CD14-positive monocyte (primary cell): ENCODE results near the gene SGPL1. TPM values are rescaled to one million over a fixed set of nuclear protein-coding genes. Genes with fewer than 3 reads are reported as not detected.

Experiments
- DNase-seq, 3 donors: peaks; one replicate each; pipeline ENCODE4 v3.0.0-alpha.2; 2011 to 2022
- H2AFZ ChIP-seq: 2 replicates; pipeline ENCODE4 v1.6.0; 2012; ENCODE audit warnings: mild to moderate bottlenecking, low read depth, low read length, inconsistent platforms; ENCODE audit not compliant: insufficient read depth, poor library complexity, severe bottlenecking
- H3K27ac ChIP-seq, 2 donors: 1 replicate in 1 of 2; 2 replicates in 1 of 2; pipeline ENCODE4 v1.5.1; 2012 to 2013; ENCODE audit warnings: low read length in 2 of 2, control low read depth in 1 of 2, inconsistent platforms in 1 of 2, low read depth in 1 of 2, mild to moderate bottlenecking in 1 of 2
- H3K27me3 ChIP-seq, 2 donors: one replicate each; pipeline versions ENCODE4 v1.6.0 to v1.6.1; 2011 to 2013; ENCODE audit warnings: low read length in 2 of 2; ENCODE audit not compliant: control insufficient read depth in 2 of 2, insufficient read depth in 2 of 2
- H3K36me3 ChIP-seq, 2 donors: replicated peaks in 1 of 2; 1 replicate in 1 of 2; 2 replicates in 1 of 2; pipeline versions ENCODE4 v1.5.1 to v1.6.1; 2012 to 2013; ENCODE audit warnings: low read length in 2 of 2, control low read depth in 1 of 2, inconsistent platforms in 1 of 2, mild to moderate bottlenecking in 1 of 2; ENCODE audit not compliant: insufficient read depth in 2 of 2, control insufficient read depth in 1 of 2
- H3K4me1 ChIP-seq, 2 donors: 1 replicate in 1 of 2; 2 replicates in 1 of 2; pipeline versions ENCODE4 v1.5.1 to v1.6.1; 2012 to 2013; ENCODE audit warnings: low read length in 2 of 2, control low read depth in 1 of 2, inconsistent platforms in 1 of 2, mild to moderate bottlenecking in 1 of 2, moderate library complexity in 1 of 2; ENCODE audit not compliant: insufficient read depth in 2 of 2, control insufficient read depth in 1 of 2
- H3K4me2 ChIP-seq: replicated peaks from 2 replicates; pipeline ENCODE3; 2012; ENCODE audit warnings: low read length, moderate library complexity, mild to moderate bottlenecking; ENCODE audit not compliant: poor library complexity, severe bottlenecking; ENCODE audit errors: extremely low read depth
- H3K4me3 ChIP-seq, 3 experiments: fragments of 200-600 bp in 1 of 3; sonication (generic) in 1 of 3; replicated peaks in 1 of 3; 1 replicate in 2 of 3; 2 replicates in 1 of 3; pipeline ENCODE4 v1.5.1; 2011 to 2013; ENCODE audit warnings: low read length in 3 of 3, mild to moderate bottlenecking in 3 of 3, control low read depth in 2 of 3, low read depth in 2 of 3, inconsistent platforms in 1 of 3, moderate library complexity in 1 of 3
- H3K79me2 ChIP-seq: 2 replicates; pipeline ENCODE4 v1.6.0; 2012; ENCODE audit warnings: mild to moderate bottlenecking, control low read depth, inconsistent platforms, low read length, moderate library complexity; ENCODE audit not compliant: insufficient read depth
- H3K9ac ChIP-seq: 2 replicates; pipeline ENCODE4 v1.6.0; 2017; ENCODE audit warnings: low read length, mild to moderate bottlenecking; ENCODE audit not compliant: insufficient read depth, poor library complexity, severe bottlenecking
- H3K9me3 ChIP-seq, 2 donors: replicated peaks in 1 of 2; 1 replicate in 1 of 2; 2 replicates in 1 of 2; pipeline versions ENCODE4 v1.5.1 to v1.6.1; 2012 to 2013; ENCODE audit warnings: low read length in 2 of 2, control low read depth in 1 of 2; ENCODE audit not compliant: control insufficient read depth in 1 of 2, insufficient read depth in 1 of 2
- H4K20me1 ChIP-seq: 2 replicates; pipeline ENCODE4 v1.6.0; 2012; ENCODE audit warnings: mild to moderate bottlenecking, low read length, control low read depth, moderate library complexity; ENCODE audit not compliant: insufficient read depth
- H3K27ac Mint-ChIP-seq, 7 donors: one replicate each; pipeline ENCODE4 v1.8.0; 2020; ENCODE audit warnings: mild to moderate bottlenecking in 7 of 7, mixed read lengths in 7 of 7, moderate library complexity in 6 of 7, inconsistent platforms in 2 of 7
- H3K27me3 Mint-ChIP-seq, 3 donors: one replicate each; pipeline ENCODE4 v1.8.0; 2021 to 2022; ENCODE audit warnings: low read depth in 3 of 3, mild to moderate bottlenecking in 3 of 3, mixed read lengths in 3 of 3, moderate library complexity in 3 of 3, inconsistent platforms in 1 of 3
- H3K36me3 Mint-ChIP-seq, 2 donors: one replicate each; pipeline ENCODE4 v1.8.0; 2020; ENCODE audit warnings: mixed read lengths in 2 of 2, inconsistent platforms in 1 of 2, mild to moderate bottlenecking in 1 of 2
- H3K4me1 Mint-ChIP-seq: one replicate; pipeline ENCODE4 v1.8.0; 2020; ENCODE audit warnings: mild to moderate bottlenecking, mixed read lengths
- H3K4me3 Mint-ChIP-seq, 2 donors: one replicate each; pipeline ENCODE4 v1.8.0; 2020; ENCODE audit warnings: mild to moderate bottlenecking in 2 of 2, mixed read lengths in 2 of 2, moderate library complexity in 1 of 2
- H3K9me3 Mint-ChIP-seq, 7 donors: one replicate each; pipeline ENCODE4 v1.8.0; 2020 to 2022; ENCODE audit warnings: mixed read lengths in 7 of 7, mild to moderate bottlenecking in 6 of 7, moderate library complexity in 6 of 7, inconsistent platforms in 2 of 7
- WGBS: methylation state at CpG from one replicate; pipeline ENCODE4 v1.1.5; 2013; ENCODE audit warnings: missing lambda C conversion rate; ENCODE audit not compliant: insufficient coverage; 5-methylcytosine and 5-hydroxymethylcytosine counted together
- intact Hi-C, 2 donors: fragments of 100-400 bp; cut with micrococcal nuclease; formaldehyde crosslinking; loops; one replicate each; pipeline versions ENCODE4 v1.15.0 to v1.15.1; 2023
- polyA plus RNA-seq, 3 donors: library from polyadenylated mRNA; depleted of rRNA in 1 of 3; unstranded in 2 of 3; stranded (reverse) in 1 of 3; fragments of 300-500 nt in 2 of 3; fragments of >200 nt in 1 of 3; fragmentation: Illumina TruSeq in 2 of 3; gene quantifications; 1 replicate in 2 of 3; 2 replicates in 1 of 3; pipeline ENCODE4 v1.2.3, GENCODE V29; 2012 to 2021
- TF ChIP-seq, protein P1 (sequence below): fragments of 200-600 bp; IDR thresholded peaks from one replicate; pipeline ENCODE4 v1.8.0; 2022; ENCODE audit warnings: antibody characterized with exemption, mild to moderate bottlenecking

The SGPL1 gene
- polyA plus RNA-seq, 3 donors, result 16.6 to 26.8 (median 26.1) TPM

GRCh38 chr10:70836319-70836718 is 20.6 kb downstream of the SGPL1 start:
- intact Hi-C loops, result no loop called here
- DNase-seq, result no peak
- H3K9ac ChIP-seq, result no peak overlapping the region
- TF ChIP-seq, protein P1, sequence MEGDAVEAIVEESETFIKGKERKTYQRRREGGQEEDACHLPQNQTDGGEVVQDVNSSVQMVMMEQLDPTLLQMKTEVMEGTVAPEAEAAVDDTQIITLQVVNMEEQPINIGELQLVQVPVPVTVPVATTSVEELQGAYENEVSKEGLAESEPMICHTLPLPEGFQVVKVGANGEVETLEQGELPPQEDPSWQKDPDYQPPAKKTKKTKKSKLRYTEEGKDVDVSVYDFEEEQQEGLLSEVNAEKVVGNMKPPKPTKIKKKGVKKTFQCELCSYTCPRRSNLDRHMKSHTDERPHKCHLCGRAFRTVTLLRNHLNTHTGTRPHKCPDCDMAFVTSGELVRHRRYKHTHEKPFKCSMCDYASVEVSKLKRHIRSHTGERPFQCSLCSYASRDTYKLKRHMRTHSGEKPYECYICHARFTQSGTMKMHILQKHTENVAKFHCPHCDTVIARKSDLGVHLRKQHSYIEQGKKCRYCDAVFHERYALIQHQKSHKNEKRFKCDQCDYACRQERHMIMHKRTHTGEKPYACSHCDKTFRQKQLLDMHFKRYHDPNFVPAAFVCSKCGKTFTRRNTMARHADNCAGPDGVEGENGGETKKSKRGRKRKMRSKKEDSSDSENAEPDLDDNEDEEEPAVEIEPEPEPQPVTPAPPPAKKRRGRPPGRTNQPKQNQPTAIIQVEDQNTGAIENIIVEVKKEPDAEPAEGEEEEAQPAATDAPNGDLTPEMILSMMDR, result no peak
- peaks cover 15% of the 10 kb centered on the region for H3K79me2 ChIP-seq
- H3K9me3 ChIP-seq, result peaks cover 7 to 8% of the 10 kb centered on the region in 2 donors
- no peaks in the 10 kb centered on the region for H3K27me3 Mint-ChIP-seq
- H3K27ac ChIP-seq, result no peak overlapping the region
- H3K4me1 ChIP-seq, result peaks cover 37 to 46% of the 10 kb centered on the region in 2 donors
- no peak overlapping the region for H3K4me3 ChIP-seq
- H3K4me3 Mint-ChIP-seq, result no peak overlapping the region
- H3K27me3 ChIP-seq, result no peaks in the 10 kb centered on the region
- WGBS, result 100% methylated on average over 1 of the region's 2 CpGs
- no peak overlapping the region for H3K4me2 ChIP-seq
- H3K9me3 Mint-ChIP-seq, result peaks cover 6 to 12% (median 9%) of the 10 kb centered on the region in 7 donors
- no peak overlapping the region for H3K27ac Mint-ChIP-seq
- H3K4me1 Mint-ChIP-seq, result peaks cover 49% of the 10 kb centered on the region
- peaks cover 35 to 37% of the 10 kb centered on the region in 2 donors for H3K36me3 Mint-ChIP-seq
- peaks cover 10 to 15% of the 10 kb centered on the region in 2 donors for H3K36me3 ChIP-seq
- no peak overlapping the region for H2AFZ ChIP-seq
- peaks cover 64% of the 10 kb centered on the region for H4K20me1 ChIP-seq

GRCh38 chr10:70837660-70838059 is 21.9 kb downstream of the SGPL1 start:
- Histone ChIP-seq H3K79me2 (peaks cover 12% of the 10 kb centered on the region), H2AFZ (no peak overlapping the region), H3K9ac (no peak overlapping the region), H4K20me1 (peaks cover 64% of the 10 kb centered on the region), H3K36me3 (peaks cover 10 to 20% of the 10 kb centered on the region in 2 donors), H3K4me1 (peaks cover 31 to 39% of the 10 kb centered on the region in 2 donors), H3K4me3 (no peak overlapping the region), H3K27me3 (no peaks in the 10 kb centered on the region), H3K4me2 (no peak overlapping the region), H3K9me3 (peaks cover 7 to 8% of the 10 kb centered on the region in 2 donors), H3K27ac (no peak overlapping the region)
- intact Hi-C loops, result no loop called here
- TF ChIP-seq, protein P1, result no peak
- H3K4me1 Mint-ChIP-seq, result peaks cover 47% of the 10 kb centered on the region
- H3K27ac Mint-ChIP-seq, result no peak overlapping the region
- DNase-seq, result no peak
- peaks cover 6 to 12% (median 9%) of the 10 kb centered on the region in 7 donors for H3K9me3 Mint-ChIP-seq
- no peak overlapping the region for H3K4me3 Mint-ChIP-seq
- 100% methylated on average over 1 of the region's 3 CpGs for WGBS
- H3K27me3 Mint-ChIP-seq, result no peaks in the 10 kb centered on the region
- peaks cover 43% of the 10 kb centered on the region in 2 donors for H3K36me3 Mint-ChIP-seq
